Renal cortical epithelial cell (primary cell): Measurements from ENCODE around the gene MTRF1L. TPM values are rescaled to one million over a fixed set of nuclear protein-coding genes. Genes with fewer than 3 reads are reported as not detected.

Source experiments
- DNase-seq: peaks from one replicate; pipeline ENCODE4 v3.0.0-alpha.2; 2011; ENCODE audit warnings: low read depth
- total RNA-seq: library from RNA; depleted of rRNA; stranded (reverse); fragments of >200 nt; gene quantifications from 2 replicates; pipeline ENCODE4 v1.2.3, GENCODE V29; 2014

Gene MTRF1L
- total RNA-seq = 20.7 and 30.5 TPM in 2 replicates

GRCh38 chr6:153002613-153003365 is at the start of gene MTRF1L:
Gene MTRF1L, minus strand, starts transcription at chr6:153002709. Its CDS starts 24 bp downstream, at chr6:153002685.
- peak; percentile 94 for DNase-seq

GRCh38 chr6:153051801-153052200 is 49.3 kb upstream of the MTRF1L start:
- DNase-seq = no peak

GRCh38 chr6:153048631-153049030 is 46.1 kb upstream of the MTRF1L start:
- no peak for DNase-seq

- no peak for DNase-seq
Observed at GRCh38 chr6:153047386-153047785, 44.9 kb upstream of the MTRF1L start.

GRCh38 chr6:153045271-153045670 is 42.8 kb upstream of the MTRF1L start:
- no peak for DNase-seq

- DNase-seq = no peak
Observed at GRCh38 chr6:153044295-153044694, 41.8 kb upstream of the MTRF1L start.

GRCh38 chr6:153043719-153044118 is 41.2 kb upstream of the MTRF1L start:
- no peak for DNase-seq

- DNase-seq = peak; percentile 86
Observed at GRCh38 chr6:153038378-153039057, 36.0 kb upstream of the MTRF1L start.

GRCh38 chr6:153034139-153034538 is 31.6 kb upstream of the MTRF1L start:
- DNase-seq = no peak

- DNase-seq = peak; percentile 82
Observed at GRCh38 chr6:153032255-153032882, 29.9 kb upstream of the MTRF1L start.

GRCh38 chr6:153031335-153031955 is 28.9 kb upstream of the MTRF1L start:
- DNase-seq = peak; percentile 92

- DNase-seq = peak; percentile 21
Observed at GRCh38 chr6:153028963-153029362, 26.5 kb upstream of the MTRF1L start.

GRCh38 chr6:153028286-153028685 is 25.8 kb upstream of the MTRF1L start:
- DNase-seq = no peak

GRCh38 chr6:153027480-153027879 is 25.0 kb upstream of the MTRF1L start:
- no peak for DNase-seq

GRCh38 chr6:153024709-153025017 is 22.2 kb upstream of the MTRF1L start:
- DNase-seq = no peak

- peak; percentile 71 for DNase-seq
Observed at GRCh38 chr6:153023977-153024708, 21.6 kb upstream of the MTRF1L start.

- DNase-seq = no peak
Observed at GRCh38 chr6:153018355-153018754, 15.8 kb upstream of the MTRF1L start.

GRCh38 chr6:153016846-153017245 is 14.3 kb upstream of the MTRF1L start:
- no peak for DNase-seq

GRCh38 chr6:153015094-153015640 is 12.7 kb upstream of the MTRF1L start:
- peak; percentile 33 for DNase-seq

- DNase-seq = peak; percentile 72
Observed at GRCh38 chr6:153013438-153013837, 10.9 kb upstream of the MTRF1L start.

GRCh38 chr6:153012856-153013255 is 10.3 kb upstream of the MTRF1L start:
- no peak for DNase-seq

- DNase-seq = peak; percentile 54
Observed at GRCh38 chr6:153003366-153003690, 819 bp upstream of the MTRF1L start.
